HEK293 (cell line): ENCODE results near the gene SMCR8.

Source experiments
- CTCF ChIA-PET: fragments of 350-600 bp; formaldehyde crosslinking; extraction: SDS; loops from one replicate; lab custom pipeline; 2021; ENCODE audit warnings: antibody characterized with exemption; lab: Yijun Ruan, JAX
- POLR2A ChIA-PET: fragments of 300-600 bp; formaldehyde crosslinking; extraction: SDS; loops from one replicate; lab custom pipeline; 2020; ENCODE audit warnings: antibody characterized with exemption, inconsistent platforms; lab: Yijun Ruan, JAX
- H3K27ac ChIP-seq: fragments of 200-500 bp; sonication (Bioruptor generic); 2 replicates; pipeline ENCODE4 v1.5.1; 2014; ENCODE audit warnings: low read depth, low read length, control low read depth, inconsistent platforms; ENCODE audit errors: extremely low read depth
- H3K36me3 ChIP-seq, 2 experiments: fragments of 200-500 bp in 1 of 2; sonication (Bioruptor generic) in 1 of 2; 1 replicate in 1 of 2; 2 replicates in 1 of 2; pipeline ENCODE4 v1.5.1; 2014 to 2017; ENCODE audit warnings: inconsistent platforms in 2 of 2, low read length in 2 of 2; ENCODE audit not compliant: control insufficient read depth in 2 of 2, insufficient read depth in 1 of 2
- H3K4me1 ChIP-seq: fragments of 200-500 bp; sonication (Bioruptor generic); 2 replicates; pipeline ENCODE4 v1.5.1; 2014; ENCODE audit warnings: mild to moderate bottlenecking, low read length, inconsistent platforms; ENCODE audit not compliant: control insufficient read depth, insufficient read depth
- H3K4me3 ChIP-seq: 2 replicates; pipeline ENCODE4 v1.5.1; 2011; ENCODE audit warnings: low read depth, mild to moderate bottlenecking, control low read depth, low read length, moderate library complexity
- H3K9me3 ChIP-seq: fragments of 200-500 bp; sonication (Bioruptor generic); 2 replicates; pipeline ENCODE4 v1.5.1; 2014; ENCODE audit warnings: low read depth, low read length, inconsistent platforms; ENCODE audit not compliant: control insufficient read depth, insufficient read depth
- CTCF ChIP-seq: fragments of 450-650 bp; formaldehyde crosslinking; IDR thresholded peaks from 2 replicates; pipeline ENCODE4 v1.5.1; 2016; ENCODE audit warnings: missing biosample characterization, missing genetic modification characterization
- FEZF1 ChIP-seq: fragments of 450-650 bp; formaldehyde crosslinking; IDR thresholded peaks from 2 replicates; pipeline ENCODE4 v1.5.1; 2016; ENCODE audit warnings: missing biosample characterization, missing genetic modification characterization
- KLF1 ChIP-seq: fragments of 450-650 bp; formaldehyde crosslinking; IDR thresholded peaks from 2 replicates; pipeline ENCODE4 v1.5.1; 2016; ENCODE audit warnings: missing biosample characterization, missing genetic modification characterization
- KLF16 ChIP-seq: fragments of 450-650 bp; formaldehyde crosslinking; IDR thresholded peaks from 2 replicates; pipeline ENCODE4 v1.5.1; 2017; ENCODE audit warnings: missing biosample characterization, missing genetic modification characterization
- KLF9 ChIP-seq: fragments of 450-650 bp; formaldehyde crosslinking; IDR thresholded peaks from 2 replicates; pipeline ENCODE4 v1.5.1; 2016; ENCODE audit warnings: missing biosample characterization, missing genetic modification characterization, low read depth
- ZBTB17 ChIP-seq: fragments of 450-650 bp; formaldehyde crosslinking; IDR thresholded peaks from 2 replicates; pipeline ENCODE4 v1.5.1; 2016; ENCODE audit warnings: missing biosample characterization, missing genetic modification characterization
- ZEB2 ChIP-seq: fragments of 450-650 bp; formaldehyde crosslinking; IDR thresholded peaks from 2 replicates; pipeline ENCODE4 v1.5.1; 2016; ENCODE audit warnings: missing biosample characterization, missing genetic modification characterization
- ZNF2 ChIP-seq: fragments of 450-650 bp; formaldehyde crosslinking; IDR thresholded peaks from 2 replicates; pipeline ENCODE4 v1.5.1; 2016; ENCODE audit warnings: missing biosample characterization, missing genetic modification characterization
- ZNF211 ChIP-seq: fragments of 450-650 bp; formaldehyde crosslinking; IDR thresholded peaks from 2 replicates; pipeline ENCODE4 v1.5.1; 2016; ENCODE audit warnings: low read depth, missing biosample characterization, missing genetic modification characterization
- ZNF335 ChIP-seq: fragments of 450-650 bp; formaldehyde crosslinking; conservative IDR thresholded peaks from 2 replicates; pipeline ENCODE4 v1.5.1; 2016; ENCODE audit warnings: missing biosample characterization, missing genetic modification characterization
- ZNF366 ChIP-seq: fragments of 450-650 bp; formaldehyde crosslinking; conservative IDR thresholded peaks from 2 replicates; pipeline ENCODE4 v1.5.1; 2016; ENCODE audit warnings: missing biosample characterization, missing genetic modification characterization
- ZNF426 ChIP-seq: fragments of 450-650 bp; formaldehyde crosslinking; IDR thresholded peaks from 2 replicates; pipeline ENCODE4 v1.5.1; 2017; ENCODE audit warnings: missing biosample characterization, missing genetic modification characterization, mild to moderate bottlenecking, inconsistent platforms, moderate library complexity
- ZNF555 ChIP-seq: fragments of 450-650 bp; formaldehyde crosslinking; conservative IDR thresholded peaks from 2 replicates; pipeline ENCODE4 v1.5.1; 2017; ENCODE audit warnings: missing biosample characterization, mild to moderate bottlenecking, missing genetic modification characterization, inconsistent platforms
- ZNF561 ChIP-seq: fragments of 450-650 bp; IDR thresholded peaks from 2 replicates; pipeline ENCODE4 v1.5.1; 2018; ENCODE audit warnings: missing biosample characterization, missing genetic modification characterization, borderline replicate concordance
- ZNF76 ChIP-seq: fragments of 450-650 bp; formaldehyde crosslinking; IDR thresholded peaks from 2 replicates; pipeline ENCODE4; 2016; ENCODE audit warnings: low read depth, missing biosample characterization, missing genetic modification characterization, borderline replicate concordance
- ZNF791 ChIP-seq: fragments of 450-650 bp; formaldehyde crosslinking; IDR thresholded peaks from 2 replicates; pipeline ENCODE4 v1.5.1; 2016; ENCODE audit warnings: missing biosample characterization, missing genetic modification characterization
- ZNF792 ChIP-seq: fragments of 450-650 bp; formaldehyde crosslinking; IDR thresholded peaks from 2 replicates; pipeline ENCODE4 v1.5.1; 2016; ENCODE audit warnings: missing biosample characterization, missing genetic modification characterization
- TF ChIP-seq, protein P1 (sequence below): fragments of 450-650 bp; formaldehyde crosslinking; IDR thresholded peaks from 2 replicates; pipeline ENCODE4 v1.5.1; 2016; ENCODE audit warnings: missing biosample characterization, missing genetic modification characterization

Gene SMCR8

DNA sequence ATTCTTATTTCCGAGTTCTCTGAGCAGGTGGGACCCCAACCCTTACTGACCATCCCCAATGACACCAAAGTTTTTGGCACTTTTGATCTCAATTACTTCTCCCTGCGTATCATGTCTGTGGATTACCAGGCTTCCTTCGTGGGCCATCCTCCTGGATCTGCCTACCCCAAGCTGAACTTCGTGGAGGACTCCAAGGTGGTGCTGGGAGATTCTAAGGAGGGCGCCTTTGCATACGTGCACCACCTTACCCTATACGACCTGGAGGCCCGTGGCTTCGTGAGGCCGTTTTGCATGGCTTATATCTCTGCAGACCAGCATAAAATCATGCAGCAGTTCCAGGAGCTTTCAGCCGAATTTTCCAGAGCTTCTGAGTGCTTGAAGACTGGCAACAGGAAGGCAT is 868 bp downstream of the SMCR8 start (continued):
- TF ChIP-seq ZNF792 (tag by site-specific recombination) (no peak), ZNF426 (tag by site-specific recombination) (no peak), ZNF2 (tag by site-specific recombination) (no peak), ZEB2 (no peak)

GRCh38 chr17:18318117-18318516 is 3.0 kb downstream of the SMCR8 start:
- POLR2A ChIA-PET, result no interaction called here
- no peaks in the 10 kb centered on the region for H3K9me3 ChIP-seq
- CTCF ChIA-PET, result interaction anchor here (0.7 kb wide), 1 partner anchor 33 kb away, joined by 3 read pairs; no protein-coding TSS in a partner anchor
- H3K27ac ChIP-seq, result no peak overlapping the region
- TF ChIP-seq ZNF211 (tag by site-specific recombination) (no peak), ZNF555 (tag by site-specific recombination) (no peak), KLF9 (tag by site-specific recombination) (no peak), ZNF561 (tag by site-specific recombination) (no peak), FEZF1 (no peak), ZNF366 (tag by site-specific recombination) (no peak), ZNF791 (tag by site-specific recombination) (no peak), KLF16 (no peak), KLF1 (no peak), CTCF (no peak), ZBTB17 (no peak)
- TF ChIP-seq, protein P1, sequence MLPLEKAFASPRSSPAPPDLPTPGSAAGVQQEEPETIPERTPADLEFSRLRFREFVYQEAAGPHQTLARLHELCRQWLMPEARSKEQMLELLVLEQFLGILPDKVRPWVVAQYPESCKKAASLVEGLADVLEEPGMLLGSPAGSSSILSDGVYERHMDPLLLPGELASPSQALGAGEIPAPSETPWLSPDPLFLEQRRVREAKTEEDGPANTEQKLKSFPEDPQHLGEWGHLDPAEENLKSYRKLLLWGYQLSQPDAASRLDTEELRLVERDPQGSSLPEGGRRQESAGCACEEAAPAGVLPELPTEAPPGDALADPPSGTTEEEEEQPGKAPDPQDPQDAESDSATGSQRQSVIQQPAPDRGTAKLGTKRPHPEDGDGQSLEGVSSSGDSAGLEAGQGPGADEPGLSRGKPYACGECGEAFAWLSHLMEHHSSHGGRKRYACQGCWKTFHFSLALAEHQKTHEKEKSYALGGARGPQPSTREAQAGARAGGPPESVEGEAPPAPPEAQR, result no peak
- peaks cover 4 to 76% of the 10 kb centered on the region in 2 experiments; a peak in 2 of 3 replicates for H3K36me3 ChIP-seq
- H3K4me1 ChIP-seq, result peaks cover 16% of the 10 kb centered on the region
- no peak overlapping the region for H3K4me3 ChIP-seq

DNA sequence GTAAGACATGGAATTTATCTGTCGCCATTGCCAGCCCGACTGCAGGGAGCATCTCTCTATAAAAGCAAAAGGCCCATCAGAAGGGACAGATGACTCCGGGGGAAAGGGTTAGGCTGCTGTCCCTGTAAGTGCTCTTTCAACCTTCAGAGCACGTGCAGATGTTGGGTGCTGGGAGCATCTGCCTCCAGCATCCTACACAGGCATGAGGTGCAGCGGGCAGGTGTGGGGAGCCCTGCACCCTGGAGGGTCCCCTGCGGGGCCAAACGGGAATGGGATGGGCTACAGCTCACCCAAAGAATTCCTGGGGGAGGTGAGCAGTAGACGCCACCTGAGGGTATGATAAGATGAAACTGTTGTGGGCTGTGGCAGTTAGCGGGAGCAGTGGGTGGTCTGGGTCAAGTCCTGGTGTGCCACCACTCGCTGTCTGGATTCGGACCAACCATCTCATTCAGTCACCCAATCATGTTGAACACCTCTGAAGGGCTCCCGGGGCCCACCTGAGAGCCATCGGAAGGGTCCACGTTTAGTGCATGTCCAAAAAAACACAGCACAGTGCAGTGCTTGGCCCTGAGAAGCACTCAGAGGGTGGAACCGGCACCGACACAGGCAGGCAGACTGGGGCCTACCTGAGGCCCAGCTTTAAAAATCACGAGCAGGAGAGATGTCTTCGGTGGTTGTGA is 3.8 kb downstream of the SMCR8 start:
- Histone ChIP-seq H3K36me3 (peaks cover 3 to 76% of the 10 kb centered on the region in 2 experiments; a peak in 2 of 3 replicates), H3K4me3 (no peak overlapping the region), H3K4me1 (peaks cover 9% of the 10 kb centered on the region), H3K27ac (no peak overlapping the region), H3K9me3 (no peaks in the 10 kb centered on the region)
- no peak for TF ChIP-seq ZNF2 (tag by site-specific recombination)
- no peak for TF ChIP-seq ZNF76 (tag by site-specific recombination)
- TF ChIP-seq ZNF335, result 0 out of 2 replicates have a peak, but pooled peaks have one; percentile 9
- CTCF ChIA-PET, result interaction anchor here (1.1 kb wide), 1 partner anchor 35 kb away, joined by 3 read pairs; no protein-coding TSS in a partner anchor
- POLR2A ChIA-PET, result no interaction called here
